Measurements from ENCODE around the gene KCNN2. TPM values are rescaled to one million over a fixed set of nuclear protein-coding genes. Genes with fewer than 3 reads are reported as not detected.

KCNN2 gene
- total RNA-seq, 2 experiments from 2014 or later = not detected

- peaks cover 0 to 4% of the 10 kb centered on the region in 2 experiments for H3K9me3 ChIP-seq (ENCODE audit: control insufficient read depth in 1 of 2, insufficient read depth in 1 of 2, low read length in 2 of 2)
- ChIA-PET POLR2A (no interaction called here), CTCF (no interaction called here)
- Mint-ChIP-seq H3K36me3 (ENCODE audit: low read depth) (no peaks in the 10 kb centered on the region), H3K4me1 (ENCODE audit: low read depth) (no peaks in the 10 kb centered on the region), H3K27me3 (no peaks in the 10 kb centered on the region), H3K4me3 (no peak overlapping the region), H3K9me3 (no peaks in the 10 kb centered on the region), H3K27ac (no peak overlapping the region)
- TF ChIP-seq CTCF (IDR thresholded peaks at IDR 0.05) = no peak
- H3K4me1 ChIP-seq (ENCODE audit: insufficient read depth, low read length) = no peaks in the 10 kb centered on the region
- no peak overlapping the region for H3K27ac ChIP-seq (ENCODE audit: low read depth in 1 of 2, low read length in 2 of 2)
- H3K27me3 ChIP-seq (ENCODE audit: control insufficient read depth in 1 of 2, insufficient read depth in 2 of 2, low read length in 2 of 2) = no peaks in the 10 kb centered on the region
- intact Hi-C loops (cut with DNase I, micrococcal nuclease) = no loop called here
- DNase-seq (no peak), ATAC-seq (ENCODE audit: poor library complexity) (no peak)
- H3K4me3 ChIP-seq (ENCODE audit: low read length) = no peak overlapping the region
- no peaks in the 10 kb centered on the region for H3K36me3 ChIP-seq (ENCODE audit: insufficient read depth, low read length)
Observed at GRCh38 chr5:114473541-114473940, 111.7 kb downstream of the KCNN2 start.

- DNase-seq (no peak), ATAC-seq (ENCODE audit: poor library complexity) (no peak)
- H3K27me3 ChIP-seq (ENCODE audit: control insufficient read depth in 1 of 2, insufficient read depth in 2 of 2, low read length in 2 of 2) = no peaks in the 10 kb centered on the region
- ChIA-PET CTCF (no interaction called here), POLR2A (no interaction called here)
- H3K27ac ChIP-seq (ENCODE audit: low read depth in 1 of 2, low read length in 2 of 2) = no peak overlapping the region
- no peak for TF ChIP-seq CTCF (IDR thresholded peaks at IDR 0.05)
- Mint-ChIP-seq H3K9me3 (peaks cover 11% of the 10 kb centered on the region), H3K4me1 (ENCODE audit: low read depth) (no peaks in the 10 kb centered on the region), H3K27ac (no peak overlapping the region), H3K27me3 (no peaks in the 10 kb centered on the region), H3K4me3 (no peak overlapping the region), H3K36me3 (ENCODE audit: low read depth) (no peaks in the 10 kb centered on the region)
- no peaks in the 10 kb centered on the region for H3K36me3 ChIP-seq (ENCODE audit: insufficient read depth, low read length)
- H3K4me1 ChIP-seq (ENCODE audit: insufficient read depth, low read length) = no peaks in the 10 kb centered on the region
- no peak overlapping the region for H3K4me3 ChIP-seq (ENCODE audit: low read length)
- intact Hi-C loops (cut with DNase I, micrococcal nuclease) = no loop called here
- peaks cover 4% of the 10 kb centered on the region in 2 experiments for H3K9me3 ChIP-seq (ENCODE audit: control insufficient read depth in 1 of 2, insufficient read depth in 1 of 2, low read length in 2 of 2)
Observed at GRCh38 chr5:114477816-114478334, 116.0 kb downstream of the KCNN2 start.

- Histone ChIP-seq H3K36me3 (ENCODE audit: insufficient read depth, low read length) (no peaks in the 10 kb centered on the region), H3K4me1 (ENCODE audit: insufficient read depth, low read length) (no peaks in the 10 kb centered on the region), H3K9me3 (ENCODE audit: control insufficient read depth in 1 of 2, insufficient read depth in 1 of 2, low read length in 2 of 2) (peaks cover 0 to 3% of the 10 kb centered on the region in 2 experiments), H3K27me3 (ENCODE audit: control insufficient read depth in 1 of 2, insufficient read depth in 2 of 2, low read length in 2 of 2) (no peaks in the 10 kb centered on the region), H3K27ac (ENCODE audit: low read depth in 1 of 2, low read length in 2 of 2) (no peak overlapping the region), H3K4me3 (ENCODE audit: low read length) (no peak overlapping the region)
- no peak for ATAC-seq (ENCODE audit: poor library complexity)
- no peak overlapping the region for H3K4me3 Mint-ChIP-seq
- no peaks in the 10 kb centered on the region for H3K4me1 Mint-ChIP-seq (ENCODE audit: low read depth)
- H3K27me3 Mint-ChIP-seq = no peaks in the 10 kb centered on the region
- H3K27ac Mint-ChIP-seq = no peak overlapping the region
- CTCF ChIA-PET = no interaction called here
- H3K36me3 Mint-ChIP-seq (ENCODE audit: low read depth) = no peaks in the 10 kb centered on the region
- intact Hi-C loops (cut with DNase I, micrococcal nuclease) = no loop called here
- TF ChIP-seq CTCF (IDR thresholded peaks at IDR 0.05) = no peak
- DNase-seq = no peak
- POLR2A ChIA-PET = no interaction called here
- H3K9me3 Mint-ChIP-seq = no peaks in the 10 kb centered on the region
Observed at GRCh38 chr5:114500756-114501155, 138.9 kb downstream of the KCNN2 start.

Measured in CD4-positive, alpha-beta T cell (primary cell).